ENCODE data around the gene TMEM239.
"Not testable (repeated sequence)": the region's sequence is repeated elsewhere in the genome, so short reads cannot be mapped to it uniquely, and the experiment has no call there.

Gene TMEM239

DNA sequence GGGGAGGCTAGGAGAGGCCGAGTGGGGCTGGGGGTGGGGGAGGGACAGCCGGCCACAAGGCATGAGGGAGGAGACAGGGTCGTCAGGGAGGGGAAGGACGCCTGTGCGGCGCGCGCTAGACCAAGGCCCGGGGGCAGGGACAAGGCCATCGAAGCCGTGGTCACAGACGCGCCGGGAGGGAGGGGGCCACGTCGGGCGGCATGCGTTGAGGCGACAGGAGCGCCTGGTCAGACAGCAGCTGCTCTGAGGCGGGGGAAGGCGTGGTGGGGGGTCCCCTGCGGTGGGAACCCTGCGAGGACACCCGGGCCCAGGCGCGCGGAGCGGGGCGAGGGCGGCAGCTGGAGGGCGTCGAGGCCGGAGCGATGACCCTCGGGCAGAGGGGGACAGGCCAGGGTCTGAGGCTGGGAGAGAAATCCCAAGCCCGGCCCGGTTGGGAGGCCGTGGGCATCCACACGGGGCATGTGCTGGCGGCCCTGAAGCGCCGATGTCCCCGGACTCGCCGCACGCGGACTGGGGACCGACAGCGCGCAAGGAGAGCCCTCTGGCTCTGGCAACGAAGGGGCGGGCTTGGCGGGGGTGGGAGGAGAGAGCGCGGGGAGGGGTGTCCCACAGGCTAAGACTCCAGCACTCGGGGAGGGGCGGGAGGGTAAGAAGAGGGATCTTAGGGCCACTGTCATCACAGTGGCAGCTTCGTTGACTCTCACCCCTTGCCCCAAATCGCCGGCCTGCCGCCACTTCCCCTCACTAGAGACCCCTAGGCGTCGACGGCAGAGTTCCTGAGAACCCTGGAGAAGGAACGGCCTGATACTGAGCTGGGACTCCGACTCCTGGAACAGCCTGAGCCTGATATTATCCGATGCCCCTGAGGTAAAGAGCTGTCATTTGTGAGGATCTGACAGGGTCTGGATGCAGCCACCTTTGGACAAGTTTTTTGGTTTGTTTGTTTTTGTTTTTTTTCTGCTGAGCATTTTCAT lies 5.0 kb downstream of the TMEM239 start:
- DNase-seq, result no peak

DNA sequence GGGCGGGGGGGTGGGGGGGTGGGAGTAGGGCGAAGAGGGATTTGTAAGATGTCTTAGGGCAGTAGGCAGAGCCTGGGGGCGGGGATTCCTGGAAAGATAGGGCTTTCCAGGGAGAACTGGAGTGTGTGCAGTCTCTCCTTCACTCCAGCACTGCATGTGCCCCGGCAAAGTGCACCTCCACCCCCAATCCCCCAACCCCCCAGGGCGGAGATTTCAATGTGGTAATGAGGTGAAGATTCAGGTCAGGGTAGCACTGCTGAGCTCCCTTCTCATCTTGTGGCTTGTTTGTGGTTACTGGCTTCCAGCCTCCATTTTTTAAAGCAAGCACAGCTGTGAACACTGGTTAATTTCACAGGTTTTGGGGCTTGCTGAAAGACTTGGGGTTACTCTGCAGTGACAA lies 5.9 kb downstream of the TMEM239 start:
- peak; percentile 40 for DNase-seq

DNA sequence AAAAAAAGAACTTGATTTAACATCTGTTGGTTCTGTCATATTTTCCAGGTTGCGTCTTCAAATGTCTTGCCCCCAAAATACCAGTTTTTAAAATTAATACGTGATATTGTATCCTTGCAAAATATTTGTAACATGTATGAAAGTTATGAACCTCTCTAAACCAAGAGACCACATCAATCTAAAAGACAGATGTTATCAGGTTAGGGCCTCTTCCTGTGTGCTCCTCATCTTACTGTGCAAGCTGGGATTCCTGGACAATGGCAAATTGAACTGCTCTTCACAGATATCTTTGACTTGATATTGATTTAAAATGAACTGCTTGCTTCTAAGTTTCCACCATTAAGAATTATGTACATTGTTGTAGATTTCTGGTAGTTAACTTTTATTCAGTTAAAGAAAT lies 9.6 kb downstream of the TMEM239 start:
- no peak for DNase-seq

GRCh38 chr20:2826655-2827054 lies 10.5 kb downstream of the TMEM239 start:
- DNase-seq, result no peak

DNA sequence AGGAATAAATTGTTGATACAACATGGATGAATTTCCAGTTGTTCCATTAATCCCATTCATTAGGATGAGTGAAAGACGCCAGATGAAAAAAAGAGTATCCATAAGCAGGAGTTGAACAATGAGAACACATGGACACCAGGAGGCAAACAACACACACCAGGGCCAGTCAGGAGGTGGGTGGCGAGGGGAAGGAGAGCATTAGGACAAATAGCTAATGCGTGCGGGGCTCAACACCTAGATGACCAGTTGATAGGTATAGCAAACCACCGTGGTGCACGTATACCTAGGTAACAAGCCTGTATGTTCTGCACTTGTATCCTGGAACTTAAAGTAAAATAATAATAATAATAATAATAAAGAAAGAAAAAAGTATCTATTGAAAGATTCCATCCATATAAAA lies 13.2 kb downstream of the TMEM239 start:
- no peak for DNase-seq

- not testable (repeated sequence) for DNase-seq
These were observed 15.0 kb downstream of the TMEM239 start for GRCh38 chr20:2831206-2831605.

DNA sequence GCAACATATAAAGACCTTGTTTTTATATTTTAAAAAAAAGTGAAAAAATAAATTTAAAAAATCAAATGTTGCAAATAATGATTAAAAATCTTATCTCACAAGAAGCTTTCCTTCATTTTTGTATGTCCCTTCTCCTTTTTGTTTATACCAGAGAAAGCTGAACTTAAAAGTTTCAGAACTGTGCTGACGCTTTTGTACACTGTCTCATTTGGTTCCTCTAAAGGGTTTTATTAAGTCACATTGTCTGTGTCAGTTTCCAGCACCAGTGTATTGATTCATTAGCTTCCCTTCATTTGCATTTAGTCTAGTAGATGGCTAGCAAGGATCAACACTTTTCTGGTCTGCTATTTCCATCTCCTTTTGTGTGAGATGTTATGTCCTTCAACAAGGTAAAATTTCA lies 17.6 kb downstream of the TMEM239 start:
- no peak for DNase-seq

DNA sequence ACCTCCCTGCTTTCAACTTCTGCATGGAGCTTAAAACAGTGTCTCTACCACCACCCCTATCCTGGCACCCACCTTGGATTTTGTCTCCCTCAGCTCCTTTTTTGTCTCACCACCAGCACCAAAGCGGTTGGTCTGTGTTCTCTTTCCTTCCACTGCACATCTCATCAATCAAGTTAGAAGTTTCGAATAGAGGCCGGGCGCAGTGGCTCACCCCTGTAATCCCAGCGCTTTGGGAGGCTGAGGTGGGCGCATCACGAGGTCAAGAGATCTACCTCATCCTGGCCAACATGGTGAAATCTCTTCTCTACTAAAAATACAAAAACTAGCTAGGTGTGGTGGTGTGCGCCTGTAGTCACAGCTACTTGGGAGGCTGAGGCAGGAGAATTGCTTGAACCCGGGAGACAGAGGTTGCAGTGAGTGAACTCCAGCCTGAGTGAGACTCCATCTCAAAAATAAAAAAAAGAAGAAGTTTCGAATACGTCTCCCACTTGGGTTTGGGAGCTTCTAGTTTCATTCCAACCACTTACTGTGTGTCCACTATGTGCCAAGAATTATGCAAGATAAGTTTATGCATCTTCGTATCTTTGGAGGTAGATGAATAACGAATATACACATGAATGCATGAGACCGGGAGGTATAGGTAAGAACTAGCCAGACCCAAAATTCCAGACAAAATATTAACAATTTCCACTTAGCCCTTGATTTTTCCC lies 18.4 kb downstream of the TMEM239 start:
- no peak for DNase-seq

DNA sequence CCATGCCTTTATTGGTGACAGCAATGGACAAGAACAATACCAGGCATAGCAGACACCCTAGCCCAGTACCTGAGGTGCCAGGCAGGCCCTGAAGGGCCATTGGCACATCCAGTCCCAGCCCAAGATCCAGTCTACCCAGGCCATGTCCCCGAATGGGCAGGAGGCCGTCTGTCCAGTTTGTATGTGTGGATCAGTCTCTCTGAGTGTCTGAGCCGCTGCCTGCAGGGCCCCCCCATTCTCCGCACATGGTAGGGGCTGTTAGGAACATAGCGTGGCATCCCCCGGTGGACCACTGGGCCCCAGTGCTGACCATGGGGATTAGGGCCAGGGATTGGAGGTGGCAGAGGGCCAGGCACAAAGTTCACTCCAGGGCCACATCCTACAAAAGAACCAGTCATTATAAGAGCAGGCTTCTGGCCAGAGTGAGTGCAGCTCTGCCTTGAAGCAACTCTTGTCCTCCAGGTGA lies 19.2 kb downstream of the TMEM239 start:
- DNase-seq, result no peak

- DNase-seq, result no peak
These were observed 19.9 kb downstream of the TMEM239 start for GRCh38 chr20:2836035-2836434.

GRCh38 chr20:2837221-2837960 lies 21.2 kb downstream of the TMEM239 start:
- no peak for DNase-seq

- DNase-seq, result no peak
These were observed 22.1 kb downstream of the TMEM239 start for GRCh38 chr20:2838170-2838797.

DNA sequence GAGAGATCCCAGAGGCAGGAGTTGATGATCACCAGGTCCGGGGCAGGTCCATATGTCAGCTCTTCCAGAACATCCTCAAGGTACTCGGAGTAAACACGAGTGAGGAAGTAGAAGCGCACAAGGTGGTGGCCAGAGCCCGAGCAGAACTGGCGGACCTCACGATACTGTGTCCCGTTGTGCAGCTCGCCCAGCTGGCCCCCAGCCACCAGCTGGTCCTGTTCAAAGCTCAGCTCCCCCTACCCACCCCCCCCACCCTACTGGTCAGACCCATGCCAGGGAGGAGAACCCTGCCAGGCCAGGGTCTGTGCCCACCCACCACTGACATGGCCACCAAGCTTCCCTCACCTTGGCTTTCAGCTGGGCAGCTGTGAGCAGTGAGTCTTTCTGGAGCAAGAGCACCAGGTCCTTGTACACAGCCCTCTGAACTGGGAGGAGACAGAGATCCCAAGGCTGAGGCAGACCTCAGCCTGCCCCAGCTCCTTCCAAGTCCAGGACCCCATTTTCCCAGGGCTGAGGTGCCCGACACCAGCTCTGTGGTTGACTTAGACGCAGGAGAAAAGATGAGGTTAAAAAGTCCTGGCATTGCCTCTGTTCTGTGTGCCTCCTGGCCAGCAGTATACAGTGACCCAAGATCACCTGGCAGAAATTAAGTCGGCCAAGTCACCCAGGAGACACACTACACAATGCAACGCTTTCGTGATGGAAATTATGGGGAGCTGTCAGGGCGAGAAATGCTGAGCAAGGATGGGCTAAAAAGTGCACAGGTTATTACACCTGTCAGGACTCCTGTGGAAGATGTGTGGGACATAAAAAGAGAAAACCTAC lies 22.9 kb downstream of the TMEM239 start:
- DNase-seq, result no peak

GRCh38 chr20:2839732-2840137 lies 23.6 kb downstream of the TMEM239 start:
- DNase-seq, result no peak

GRCh38 chr20:2840138-2840966 lies 24.2 kb downstream of the TMEM239 start, which contains the start of the genes PCED1A and VPS16:
TSS of gene PCED1A (minus strand) at chr20:2840655. CDS start at chr20:2839912, 743 bp downstream.
TSS of gene VPS16 (plus strand) at chr20:2840745. CDS start at chr20:2840775, 30 bp downstream.
- peak; percentile 94 for DNase-seq

DNA sequence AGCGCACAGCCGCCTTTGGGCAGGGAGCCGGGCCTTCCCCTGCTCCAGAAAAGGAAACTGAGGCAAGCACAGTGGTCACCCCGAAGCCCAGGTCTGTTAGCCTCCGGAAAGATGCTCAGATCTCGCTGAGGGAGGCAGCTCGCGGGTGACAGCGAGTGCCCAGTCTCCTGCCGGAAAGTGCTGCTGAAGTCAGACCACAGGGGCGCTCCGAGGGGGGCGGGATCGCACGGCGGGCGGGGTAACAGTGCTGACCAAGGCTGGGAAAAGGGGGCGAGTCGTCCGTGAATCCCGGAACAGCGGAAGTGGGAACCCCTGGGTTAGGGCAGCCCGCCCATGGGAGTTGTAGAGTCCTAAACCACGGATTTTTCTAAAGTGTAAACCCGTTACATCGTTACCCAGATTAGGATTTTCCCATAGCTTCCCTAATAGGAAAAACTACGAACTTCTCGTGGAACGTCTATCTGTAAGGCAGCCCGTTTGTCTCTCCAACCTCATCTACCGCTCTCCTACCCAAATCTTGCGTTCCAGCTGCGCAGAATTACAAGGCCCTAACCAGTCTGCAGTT lies 24.9 kb downstream of the TMEM239 start:
- peak; percentile 53 for DNase-seq

DNA sequence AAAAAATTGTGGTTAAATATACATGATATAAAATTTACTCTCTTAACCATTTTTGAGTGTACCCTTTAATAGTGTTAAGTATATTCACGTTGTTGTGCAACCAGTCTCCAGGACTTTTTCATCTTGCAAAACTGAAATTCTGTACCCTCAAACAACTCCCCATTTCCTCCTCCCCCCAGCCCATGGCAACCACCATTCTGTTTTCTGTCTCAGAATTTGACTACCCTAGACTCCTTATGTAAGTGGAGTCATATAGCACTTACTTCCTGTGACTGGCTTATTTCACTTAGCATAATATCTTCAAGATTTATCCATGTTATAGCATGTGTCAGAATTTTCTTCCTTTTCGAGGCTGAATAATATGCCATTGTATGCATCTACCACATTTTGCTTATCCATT lies 29.4 kb downstream of the TMEM239 start:
- DNase-seq, result no peak

DNA sequence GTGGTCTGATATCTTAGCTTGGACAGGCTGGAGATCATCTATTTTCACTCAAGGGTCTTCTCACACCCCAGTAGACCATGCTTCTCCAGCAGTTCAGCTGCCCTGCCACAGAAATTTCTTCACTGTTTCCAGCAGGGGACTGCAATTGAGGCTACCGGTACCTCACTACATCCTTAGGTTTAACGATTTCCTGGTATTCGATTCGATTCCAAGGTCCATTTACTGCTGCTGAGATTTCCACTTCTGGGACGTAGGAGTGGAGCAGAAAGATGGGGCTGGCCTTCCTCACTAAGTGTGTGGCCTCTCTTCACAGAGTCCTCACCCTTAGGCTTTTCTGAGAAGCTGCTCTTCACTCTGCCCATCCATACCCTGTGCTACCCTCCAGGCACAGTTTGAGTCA lies 30.5 kb downstream of the TMEM239 start:
- DNase-seq, result no peak

GRCh38 chr20:2847802-2848201 lies 31.6 kb downstream of the TMEM239 start:
- no peak for DNase-seq

GRCh38 chr20:2849529-2849928 lies 33.4 kb downstream of the TMEM239 start:
- no peak for DNase-seq

Measured in activated CD4-positive, alpha-beta T cell treated with anti-CD3 and anti-CD28 coated beads for 48 hours (primary cell).